Lower leg skin (tissue), 3 donors: Measurements from ENCODE around the gene SPRR4.

Experiments
- CTCF ChIP-seq, 3 donors: fragments of 450-650 bp; IDR thresholded peaks; one replicate each; pipeline ENCODE4 v1.5.1; 2016; ENCODE audit warnings: antibody characterized with exemption in 3 of 3, mild to moderate bottlenecking in 3 of 3, moderate library complexity in 2 of 3
- POLR2A ChIP-seq, 2 donors: fragments of 450-650 bp; IDR thresholded peaks; one replicate each; pipeline ENCODE4 v1.6.1; 2016 to 2017; ENCODE audit warnings: antibody characterized with exemption in 2 of 2, mild to moderate bottlenecking in 1 of 2, moderate library complexity in 1 of 2

- TF ChIP-seq POLR2A (IDR thresholded peaks at IDR 0.05): no peak
- TF ChIP-seq CTCF (IDR thresholded peaks at IDR 0.05): no peak
These were observed 26.4 kb downstream of the SPRR4 start for GRCh38 chr1:152996633-152997400.
